Astrocyte (in vitro differentiated cells and primary cell): ENCODE results near the gene PPP1R13B. TPM values are rescaled to one million over a fixed set of nuclear protein-coding genes. Genes with fewer than 3 reads are reported as not detected.

Experiments
- DNase-seq: peaks from one replicate; pipeline ENCODE4 v3.0.0-alpha.2; 2010; ENCODE audit warnings: low read depth
- FAIRE-seq: peaks from 2 replicates; lab custom pipeline; 2011; peaks lifted over from hg19 to GRCh38; lab: Jason Lieb, UNC
- H2AFZ ChIP-seq: 2 replicates; pipeline ENCODE4 v1.6.0; 2012; ENCODE audit warnings: low read depth, low read length, inconsistent platforms
- H3K27ac ChIP-seq: 2 replicates; pipeline ENCODE4 v1.5.1; 2011; ENCODE audit warnings: low read depth, low read length, inconsistent platforms
- H3K27me3 ChIP-seq: 2 replicates; pipeline ENCODE4 v1.6.0; 2011; ENCODE audit warnings: low read length, inconsistent platforms; ENCODE audit not compliant: insufficient read depth
- H3K36me3 ChIP-seq: 2 replicates; pipeline ENCODE4 v1.5.1; 2011; ENCODE audit warnings: low read length, inconsistent platforms; ENCODE audit not compliant: insufficient read depth
- H3K4me1 ChIP-seq: 2 replicates; pipeline ENCODE4 v1.5.1; 2011; ENCODE audit warnings: low read length, inconsistent platforms; ENCODE audit not compliant: insufficient read depth
- H3K4me2 ChIP-seq: 2 replicates; pipeline ENCODE4 v1.6.0; 2012; ENCODE audit warnings: low read length, inconsistent platforms
- H3K4me3 ChIP-seq: 2 replicates; pipeline ENCODE4 v1.5.1; 2011; ENCODE audit warnings: low read depth, mild to moderate bottlenecking, low read length, inconsistent platforms; ENCODE audit not compliant: insufficient read depth
- H3K79me2 ChIP-seq: 2 replicates; pipeline ENCODE4 v1.6.0; 2012; ENCODE audit warnings: mild to moderate bottlenecking, low read length, inconsistent platforms; ENCODE audit not compliant: insufficient read depth
- H3K9ac ChIP-seq: 2 replicates; pipeline ENCODE4 v1.6.0; 2012; ENCODE audit warnings: mild to moderate bottlenecking, low read length, inconsistent platforms
- H3K9me3 ChIP-seq: 2 replicates; pipeline ENCODE4 v1.5.1; 2012; ENCODE audit warnings: low read depth, mild to moderate bottlenecking, low read length, inconsistent platforms; ENCODE audit not compliant: insufficient read depth
- H4K20me1 ChIP-seq: 2 replicates; pipeline ENCODE4 v1.6.0; 2012; ENCODE audit warnings: low read length, inconsistent platforms; ENCODE audit not compliant: insufficient read depth
- H3K27ac Mint-ChIP-seq: one replicate; pipeline ENCODE4 v1.8.0; 2021; ENCODE audit warnings: mild to moderate bottlenecking, mixed read lengths; ENCODE audit not compliant: unreplicated experiment
- H3K27me3 Mint-ChIP-seq: one replicate; pipeline ENCODE4 v1.8.0; 2021; ENCODE audit warnings: low read depth, mixed read lengths; ENCODE audit not compliant: unreplicated experiment
- H3K36me3 Mint-ChIP-seq: one replicate; pipeline ENCODE4 v1.8.0; 2021; ENCODE audit warnings: low read depth, mixed read lengths; ENCODE audit not compliant: unreplicated experiment
- H3K4me1 Mint-ChIP-seq: one replicate; pipeline ENCODE4 v1.8.0; 2021; ENCODE audit warnings: low read depth, mixed read lengths; ENCODE audit not compliant: unreplicated experiment
- H3K4me3 Mint-ChIP-seq: one replicate; pipeline ENCODE4 v1.8.0; 2021; ENCODE audit warnings: mild to moderate bottlenecking, moderate library complexity, mixed read lengths; ENCODE audit not compliant: unreplicated experiment
- H3K9me3 Mint-ChIP-seq: one replicate; pipeline ENCODE4 v1.8.0; 2021; ENCODE audit warnings: mild to moderate bottlenecking, mixed read lengths; ENCODE audit not compliant: unreplicated experiment
- CTCF ChIP-seq: IDR thresholded peaks from 2 replicates; pipeline ENCODE4 v1.5.1; 2011; ENCODE audit warnings: low read depth, mild to moderate bottlenecking, inconsistent platforms, low read length, moderate library complexity; ENCODE audit not compliant: insufficient read depth
- EZH2 ChIP-seq: IDR thresholded peaks from 2 replicates; pipeline ENCODE4 v1.6.1; 2012; ENCODE audit warnings: mild to moderate bottlenecking, low read length, inconsistent platforms; ENCODE audit not compliant: insufficient read depth
- total RNA-seq: library from RNA; stranded (reverse); gene quantifications from 2 replicates; pipeline ENCODE4 v1.2.1, GENCODE V29; 2021

PPP1R13B gene
- total RNA-seq, 1 donor from 2014 or later, result 7.0 TPM

GRCh38 chr14:103697206-103697602, 150.2 kb downstream of the PPP1R13B start:
- H3K27me3 ChIP-seq, result no peaks in the 10 kb centered on the region
- peaks cover 17% of the 10 kb centered on the region for H3K4me1 ChIP-seq
- H4K20me1 ChIP-seq, result peaks cover 76% of the 10 kb centered on the region
- peak overlapping the region; percentile 16 for H3K4me2 ChIP-seq
- TF ChIP-seq EZH2 (no peak), CTCF (no peak)
- H3K9me3 Mint-ChIP-seq, result no peaks in the 10 kb centered on the region
- no peak overlapping the region for H3K4me3 Mint-ChIP-seq
- H3K9ac ChIP-seq, result no peak overlapping the region
- no peak overlapping the region for H3K27ac ChIP-seq
- peaks cover 72% of the 10 kb centered on the region for H3K79me2 ChIP-seq
- H3K27ac Mint-ChIP-seq, result peak overlapping the region; percentile 62
- H3K4me3 ChIP-seq, result no peak overlapping the region
- H3K36me3 Mint-ChIP-seq, result no peaks in the 10 kb centered on the region
- H3K27me3 Mint-ChIP-seq, result no peaks in the 10 kb centered on the region
- peaks cover 14% of the 10 kb centered on the region for H3K4me1 Mint-ChIP-seq
- peaks cover 23% of the 10 kb centered on the region for H3K36me3 ChIP-seq
- DNase-seq (no peak), FAIRE-seq (no peak)
- H3K9me3 ChIP-seq, result no peaks in the 10 kb centered on the region
- no peak overlapping the region for H2AFZ ChIP-seq

GRCh38 chr14:103696466-103697071, 150.8 kb downstream of the PPP1R13B start:
- peak overlapping the region; percentile 35 for H3K27ac ChIP-seq
- H3K9ac ChIP-seq, result no peak overlapping the region
- FAIRE-seq, result peak; percentile 34

More at GRCh38 chr14:103696466-103697071, 150.8 kb downstream of the PPP1R13B start:
- Mint-ChIP-seq H3K9me3 (no peaks in the 10 kb centered on the region), H3K27me3 (no peaks in the 10 kb centered on the region), H3K36me3 (no peaks in the 10 kb centered on the region), H3K27ac (peak overlapping the region; percentile 62), H3K4me3 (no peak overlapping the region), H3K4me1 (peaks cover 14% of the 10 kb centered on the region)
- peak; percentile 21 for DNase-seq
- Histone ChIP-seq H3K36me3 (peaks cover 23% of the 10 kb centered on the region), H3K9me3 (no peaks in the 10 kb centered on the region), H3K4me2 (peak overlapping the region; percentile 16), H3K27me3 (no peaks in the 10 kb centered on the region), H3K79me2 (peaks cover 78% of the 10 kb centered on the region), H3K4me3 (no peak overlapping the region), H3K4me1 (peaks cover 17% of the 10 kb centered on the region), H4K20me1 (peaks cover 83% of the 10 kb centered on the region), H2AFZ (no peak overlapping the region)
- no peak for TF ChIP-seq EZH2
- no peak for TF ChIP-seq CTCF
